GM19035 (cell line): ENCODE results near the gene KRT1.

Experiments used
- ATAC-seq: cut with Tn5 transposase; IDR thresholded peaks from one replicate; pipeline ENCODE4 v1.9.1; 2021; ENCODE audit not compliant: unreplicated experiment

Gene KRT1

DNA sequence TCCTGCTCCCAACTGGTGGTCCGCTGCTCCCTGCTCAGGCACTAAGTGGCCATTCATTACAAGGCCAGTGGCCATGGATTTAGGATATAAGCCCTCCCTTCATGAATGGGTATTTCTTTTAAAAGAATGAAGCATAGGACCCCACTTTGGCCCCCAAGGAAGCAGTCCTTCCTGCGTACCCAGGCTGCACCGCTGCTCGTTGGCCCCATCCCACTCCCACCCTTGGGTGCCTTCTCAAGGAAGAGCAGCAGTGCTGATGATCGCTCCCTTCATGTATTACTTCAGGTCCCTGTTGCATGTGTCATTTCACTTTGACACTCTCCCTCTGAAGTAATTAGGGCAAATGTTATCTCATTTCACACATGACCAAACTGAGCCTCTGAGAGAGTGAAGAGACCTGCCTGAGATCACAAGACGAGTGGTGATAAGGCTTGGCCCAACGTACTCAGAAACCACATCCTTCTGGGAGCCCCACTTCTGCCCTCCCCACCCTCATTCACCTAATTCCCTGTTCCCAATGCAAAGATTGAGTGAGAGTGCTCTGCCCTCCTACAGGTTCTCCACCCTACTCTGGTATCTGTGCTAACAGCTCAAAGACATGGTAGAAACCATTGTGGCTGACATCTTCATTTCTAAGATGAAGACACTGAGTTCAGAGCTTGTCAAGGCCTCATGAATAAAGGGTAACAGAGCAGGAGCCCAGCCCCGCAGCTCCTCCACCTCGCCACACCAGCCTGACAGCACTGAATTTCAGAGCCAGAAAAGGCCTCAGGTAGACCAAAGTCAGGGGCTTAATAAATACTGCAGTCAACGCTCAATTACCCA is 17.9 kb downstream of the KRT1 start:
- no peak for ATAC-seq

DNA sequence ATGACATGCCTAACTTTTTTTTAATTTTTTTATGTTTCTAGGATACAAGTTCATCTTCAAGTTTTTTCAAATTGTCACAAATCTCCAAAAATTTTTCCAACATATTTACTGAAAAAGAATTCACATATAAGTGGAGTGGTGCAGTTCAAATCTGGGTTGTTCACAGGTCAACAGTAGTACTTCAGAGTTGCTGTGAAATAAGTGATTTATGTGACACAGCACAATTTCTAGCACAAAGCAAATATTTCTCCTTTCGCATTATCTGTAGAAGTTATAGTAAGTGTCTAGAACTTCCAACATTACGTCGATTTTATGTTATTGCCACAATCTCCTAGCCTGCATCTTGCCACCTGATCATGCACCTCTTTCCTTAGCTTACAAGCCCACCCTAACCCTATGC is 18.5 kb downstream of the KRT1 start:
- no peak for ATAC-seq

DNA sequence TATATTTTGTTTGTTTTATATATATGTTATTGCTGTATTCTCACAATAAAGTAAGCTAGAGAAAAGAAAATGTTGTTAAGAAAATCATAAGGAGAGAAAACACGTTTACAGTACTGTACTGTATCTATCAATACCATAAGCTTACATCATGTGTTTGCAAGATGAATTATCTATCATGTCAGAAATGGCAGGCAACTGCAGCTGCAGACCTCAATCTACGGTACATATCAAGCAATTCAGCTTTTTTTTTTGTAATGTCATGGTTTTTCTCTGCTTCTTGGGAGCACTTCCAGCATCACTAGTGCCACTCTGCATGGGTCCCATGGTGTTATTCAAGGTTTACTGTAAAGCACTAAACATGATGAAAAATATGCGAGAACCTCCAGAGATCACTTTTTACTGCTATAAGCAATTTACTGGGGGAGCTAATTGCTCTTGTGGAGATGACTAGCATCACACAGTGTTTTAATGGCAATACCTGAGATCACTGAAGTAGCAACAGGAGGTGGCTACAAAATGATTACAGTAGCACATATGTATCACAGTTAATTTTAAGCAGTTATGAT is 19.2 kb downstream of the KRT1 start:
- no peak for ATAC-seq

DNA sequence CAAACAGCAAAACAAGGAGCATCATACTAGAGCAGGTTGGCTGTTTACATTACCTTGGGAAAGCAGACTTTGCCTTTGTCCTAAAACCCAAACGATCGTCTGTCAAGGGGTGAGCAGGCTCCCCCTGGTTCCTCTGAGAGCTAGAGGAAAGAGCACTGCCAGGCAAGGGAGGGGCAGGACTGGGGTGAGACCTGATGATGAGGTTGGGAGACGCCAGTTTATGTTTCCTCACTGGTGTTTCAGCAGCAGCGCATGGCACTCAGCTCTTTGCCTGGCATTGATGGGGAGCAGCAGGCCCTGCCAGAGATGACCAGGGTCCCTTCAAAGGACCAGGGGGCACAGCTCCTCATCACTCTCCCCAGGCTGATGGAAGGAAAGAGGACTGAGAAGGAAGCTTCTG is 20.3 kb downstream of the KRT1 start:
- no peak for ATAC-seq

DNA sequence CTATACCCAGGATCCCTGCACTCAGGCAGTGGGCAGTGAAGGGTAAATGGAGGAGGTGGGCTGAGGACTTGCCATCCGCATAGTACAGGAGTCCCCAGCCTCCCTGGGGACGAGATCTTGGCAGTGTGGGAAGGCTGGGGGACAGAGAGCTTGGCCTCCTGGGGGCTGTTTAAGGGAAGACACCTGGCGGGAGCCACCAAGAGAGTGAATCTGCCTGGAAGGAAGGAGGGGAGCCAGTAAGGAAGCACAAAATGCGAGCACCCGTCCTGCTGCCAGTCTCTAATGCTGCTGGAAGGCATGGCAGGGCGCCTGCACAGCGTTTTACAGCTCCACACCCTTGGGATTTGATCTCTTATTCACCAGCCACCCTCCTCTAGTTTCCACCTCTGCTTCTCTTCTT is 20.8 kb downstream of the KRT1 start:
- no peak for ATAC-seq

DNA sequence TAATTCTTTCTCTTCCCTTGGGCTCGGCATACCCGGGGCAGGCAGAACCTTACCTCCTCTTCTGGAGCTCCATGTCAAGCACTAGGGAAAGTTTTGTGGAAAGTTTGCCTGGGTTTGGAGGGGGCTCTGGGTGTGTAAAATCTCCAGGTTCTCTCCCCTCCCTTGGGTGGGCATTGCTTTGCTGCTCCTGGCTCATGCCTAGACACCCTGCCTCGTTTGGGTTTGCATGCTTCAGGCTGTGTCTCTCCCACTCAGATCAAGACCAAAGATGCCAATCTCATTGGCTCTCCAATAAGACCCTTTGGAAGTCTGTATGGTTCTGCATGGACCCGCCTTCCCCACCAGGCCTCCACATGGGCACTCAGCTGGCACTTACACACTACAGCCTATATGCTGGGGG is 22.0 kb downstream of the KRT1 start:
- no peak for ATAC-seq

DNA sequence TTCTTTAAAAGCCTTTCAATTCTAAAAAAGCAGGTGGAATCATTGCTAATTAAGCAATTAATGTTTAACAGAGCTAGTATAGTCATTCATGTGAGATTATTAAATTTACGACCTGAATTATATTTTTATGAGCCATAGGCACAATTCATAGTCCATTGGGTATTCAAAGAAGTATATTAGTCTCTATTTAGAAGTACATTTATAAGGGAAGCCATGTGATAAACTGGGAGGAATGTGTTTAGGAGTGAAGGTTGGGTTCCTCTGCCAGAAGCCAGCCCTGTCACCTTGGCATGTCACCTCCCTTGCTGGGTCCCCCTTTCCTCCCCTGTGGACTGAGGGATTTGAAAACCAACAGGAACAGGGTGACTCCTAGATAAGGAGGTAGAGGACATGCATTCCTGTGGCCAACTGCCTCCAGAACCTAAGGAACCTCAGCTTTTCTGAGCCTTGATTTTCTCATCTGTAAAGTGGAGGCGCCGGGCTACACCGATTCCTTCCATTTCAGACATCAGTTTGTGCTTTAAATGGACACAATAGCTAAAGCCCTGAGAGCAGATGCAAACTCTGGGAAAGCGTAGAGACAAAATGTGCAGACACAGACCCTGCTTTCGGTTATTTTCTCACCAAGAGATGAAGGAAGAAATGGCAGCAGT is 22.8 kb downstream of the KRT1 start:
- no peak for ATAC-seq

DNA sequence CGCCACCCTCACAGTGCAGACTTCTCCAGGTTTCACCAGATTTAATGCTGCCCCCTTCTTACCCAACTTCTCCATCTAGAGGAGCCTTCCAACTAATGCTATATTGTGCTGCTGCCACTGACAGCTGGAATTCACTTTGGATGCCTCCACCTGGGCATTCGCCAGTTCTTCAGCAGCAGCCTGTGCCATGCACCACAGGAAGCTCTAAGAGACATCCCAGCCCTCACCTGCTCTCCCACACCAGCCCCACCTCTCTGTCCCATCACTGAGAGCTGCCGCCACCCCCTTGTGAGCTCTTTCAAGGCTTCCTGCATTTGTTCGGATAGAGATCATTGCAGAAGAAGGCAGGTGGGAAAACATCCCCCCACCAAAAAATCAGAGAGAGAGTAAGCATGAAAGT is 23.6 kb downstream of the KRT1 start:
- ATAC-seq, result no peak

DNA sequence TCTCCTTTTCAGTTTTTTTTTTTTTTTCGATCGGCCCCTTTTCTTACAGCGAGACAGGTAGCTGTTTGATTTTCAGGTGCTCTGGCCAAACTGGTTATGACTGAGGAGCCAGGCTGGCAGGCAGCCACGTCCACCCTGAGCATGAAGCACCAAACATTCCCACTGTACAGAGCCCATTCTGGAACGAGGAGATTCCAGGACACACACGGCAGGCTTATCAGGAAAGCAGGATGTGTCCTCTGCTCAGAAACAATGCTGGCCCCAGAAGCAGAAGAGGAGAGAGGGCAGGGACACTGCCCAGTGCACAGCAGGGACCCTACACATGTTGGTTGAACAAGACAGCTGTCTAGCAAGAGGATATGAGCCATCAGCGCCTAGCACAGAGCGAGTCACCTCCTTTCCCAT is 24.5 kb downstream of the KRT1 start:
- ATAC-seq, result no peak

DNA sequence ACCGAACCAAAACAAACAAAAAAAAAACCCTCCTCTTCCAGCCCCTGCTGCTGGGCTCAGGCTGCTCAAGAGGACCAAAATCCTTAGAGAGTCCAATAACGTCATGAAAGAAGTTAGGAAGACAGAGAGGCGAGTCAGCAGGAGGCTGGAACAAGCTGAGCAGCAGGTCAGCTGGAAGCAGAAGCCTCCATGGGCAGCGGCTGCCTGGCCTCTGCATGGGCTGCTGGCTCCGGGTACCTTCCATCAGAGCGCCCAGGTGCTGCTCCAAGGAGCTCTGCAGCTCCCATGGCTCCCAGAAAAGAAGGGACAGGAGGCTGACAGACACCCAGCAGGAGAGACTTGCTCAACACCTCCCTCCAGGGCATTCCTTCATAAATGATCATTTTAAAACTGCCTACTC is 25.0 kb downstream of the KRT1 start:
- no peak for ATAC-seq

DNA sequence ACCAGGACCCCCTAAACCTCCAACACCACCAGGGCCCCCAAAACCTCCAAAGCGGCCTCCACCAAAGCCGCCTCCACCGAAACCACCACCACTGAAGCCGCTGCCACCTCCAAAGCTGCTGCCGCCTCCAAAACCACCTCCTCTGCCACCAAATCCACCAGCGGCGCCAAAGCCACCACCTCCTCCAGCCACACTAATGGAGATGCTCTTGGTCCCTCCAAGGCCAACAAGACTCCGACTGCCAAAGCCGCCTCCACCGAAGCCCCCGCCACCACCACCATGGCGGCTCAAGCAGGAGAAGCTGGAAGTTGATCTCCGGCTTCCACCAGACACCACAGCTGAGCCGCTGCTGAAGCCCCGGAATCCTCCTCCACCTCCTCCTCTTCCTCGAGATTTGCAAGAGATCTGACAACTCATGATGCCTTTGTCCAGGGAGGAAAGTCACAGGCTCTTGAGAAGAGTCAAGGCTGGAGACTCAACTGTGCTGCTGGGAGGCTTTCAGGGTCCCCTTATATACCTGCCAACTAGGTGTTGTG is 28.4 kb downstream of the KRT1 start, which contains the start of gene KRT2:
Gene KRT2, minus strand, starts transcription at position 486 of the 536 bp plus-strand sequence. Its CDS starts 69 bp downstream, at position 417.
- no peak for ATAC-seq

DNA sequence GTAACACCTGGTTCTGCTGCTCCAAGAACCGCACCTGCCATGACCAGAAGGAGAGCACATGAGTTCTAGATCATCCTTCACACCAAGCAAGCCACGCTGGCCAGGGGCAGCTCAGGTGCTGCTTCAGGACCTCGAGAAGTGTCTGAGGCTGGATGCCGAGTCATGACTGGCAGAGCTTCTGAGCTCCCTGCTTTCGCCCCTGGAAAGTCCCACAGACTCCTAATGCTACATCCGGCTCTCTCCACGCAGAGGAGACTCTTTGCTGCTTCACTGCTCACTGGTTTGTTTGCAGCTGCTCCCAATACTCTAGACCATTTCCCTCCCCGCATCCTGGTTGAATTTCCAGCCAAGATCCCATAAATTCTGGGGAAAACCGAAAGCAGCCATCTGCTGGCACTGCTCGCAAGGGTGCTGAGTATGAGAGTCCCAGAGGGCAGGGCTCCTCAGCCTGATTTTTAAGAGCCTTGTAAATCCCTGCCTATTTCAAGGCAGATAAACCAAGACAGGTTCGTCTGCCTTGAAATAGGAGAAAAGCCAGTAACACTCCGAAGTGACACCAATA is 29.6 kb downstream of the KRT1 start:
- no peak for ATAC-seq

DNA sequence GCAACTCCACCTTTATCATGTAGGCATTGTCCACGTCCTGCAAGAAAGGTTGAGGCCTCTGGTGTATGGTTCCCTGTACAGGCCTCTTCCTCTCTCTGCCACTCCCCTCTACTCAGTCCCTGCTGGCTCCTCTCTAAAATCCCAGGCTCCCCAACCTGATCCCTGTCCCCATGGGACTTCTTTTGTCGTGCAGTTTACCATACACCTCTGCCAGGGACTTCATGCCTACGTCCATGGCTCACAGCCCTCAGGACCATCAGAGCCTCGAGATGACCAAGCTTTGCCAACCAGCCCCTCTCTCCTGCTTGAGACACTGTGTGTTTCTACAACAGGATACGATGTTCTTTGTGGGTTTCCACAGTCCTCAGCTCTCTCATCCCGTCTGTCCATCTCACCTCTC is 31.1 kb downstream of the KRT1 start:
- ATAC-seq, result no peak

DNA sequence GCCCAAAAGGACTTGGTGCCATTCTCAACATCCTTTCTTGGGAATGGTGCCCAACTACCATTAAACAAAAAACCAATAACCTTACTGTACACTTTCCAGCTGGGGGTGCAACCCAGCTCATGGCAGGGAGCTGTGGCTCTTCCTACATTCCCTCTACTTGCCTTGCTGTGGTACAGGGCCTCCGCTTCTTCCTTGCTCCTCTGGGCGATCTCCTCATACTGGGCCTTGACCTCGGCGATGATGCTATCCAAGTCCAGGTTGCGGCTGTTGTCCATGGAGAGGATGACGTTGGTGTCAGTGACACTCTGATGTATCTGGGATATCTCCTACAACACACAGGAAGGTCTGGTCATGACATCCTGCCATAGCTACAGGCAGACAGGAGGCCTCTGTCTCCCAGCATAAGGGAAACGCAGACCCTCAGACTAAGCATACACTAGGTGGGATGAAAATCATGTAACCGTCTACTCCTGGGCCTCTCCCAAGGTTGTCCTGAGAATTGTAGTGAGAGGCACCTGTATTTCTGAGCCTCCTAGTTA is 32.1 kb downstream of the KRT1 start:
- no peak for ATAC-seq

DNA sequence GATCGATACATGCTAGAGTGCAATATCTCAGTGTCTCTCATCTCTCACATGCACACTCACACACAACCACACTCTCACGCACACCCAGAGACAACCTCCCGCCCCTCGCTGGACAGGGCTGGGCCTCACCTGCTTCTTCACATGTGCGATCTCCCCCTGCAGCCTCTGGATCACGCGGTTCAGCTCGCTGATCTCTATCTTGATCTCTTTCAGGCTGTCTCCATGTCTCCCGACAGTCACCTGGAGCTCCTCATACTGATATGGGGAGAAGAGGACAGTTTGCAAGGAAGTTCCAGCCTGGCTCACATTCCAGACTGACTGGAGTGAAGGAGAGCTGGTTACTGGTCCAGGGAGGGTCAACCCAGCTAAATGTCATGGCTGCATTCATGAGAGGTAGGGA is 32.6 kb downstream of the KRT1 start:
- no peak for ATAC-seq

DNA sequence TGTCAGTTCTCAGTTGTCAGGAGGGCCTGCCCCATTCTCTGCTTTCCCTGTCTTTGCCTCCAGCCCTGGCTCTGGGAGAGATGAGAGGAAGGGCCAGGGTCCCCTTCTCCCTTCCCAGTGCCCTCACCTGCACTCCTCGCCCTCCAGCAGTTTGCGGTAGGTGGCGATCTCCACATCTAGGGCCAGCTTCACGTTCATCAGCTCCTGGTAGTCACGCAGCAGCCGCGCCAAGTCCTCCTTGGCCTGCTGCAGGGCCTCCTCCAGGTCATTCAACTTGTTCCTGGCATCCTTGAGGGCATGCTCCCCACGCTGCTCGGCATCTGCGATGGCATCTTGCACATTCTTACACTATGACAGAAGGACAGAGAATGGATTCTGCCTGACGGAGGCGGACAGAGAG is 33.6 kb downstream of the KRT1 start:
- ATAC-seq, result no peak

DNA sequence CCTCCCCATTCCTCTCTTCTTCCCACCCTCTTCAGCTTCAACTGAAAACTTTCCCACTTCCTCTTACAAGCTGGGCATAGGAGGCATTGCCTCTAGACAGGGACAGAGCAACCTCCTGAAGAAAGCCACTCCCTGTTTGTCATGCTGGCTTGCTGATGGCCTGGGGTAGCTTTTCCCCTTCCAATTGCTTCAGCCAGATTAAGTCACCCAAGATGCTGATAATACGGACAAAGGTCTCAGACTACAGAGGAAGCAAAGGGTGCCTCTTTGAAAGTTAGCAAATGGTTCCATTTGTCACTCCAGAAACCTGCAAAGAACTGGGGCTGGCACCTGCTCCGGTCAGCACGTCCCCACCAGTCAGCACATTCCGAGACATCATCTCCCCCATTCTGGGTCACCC is 34.2 kb downstream of the KRT1 start:
- ATAC-seq, result no peak

DNA sequence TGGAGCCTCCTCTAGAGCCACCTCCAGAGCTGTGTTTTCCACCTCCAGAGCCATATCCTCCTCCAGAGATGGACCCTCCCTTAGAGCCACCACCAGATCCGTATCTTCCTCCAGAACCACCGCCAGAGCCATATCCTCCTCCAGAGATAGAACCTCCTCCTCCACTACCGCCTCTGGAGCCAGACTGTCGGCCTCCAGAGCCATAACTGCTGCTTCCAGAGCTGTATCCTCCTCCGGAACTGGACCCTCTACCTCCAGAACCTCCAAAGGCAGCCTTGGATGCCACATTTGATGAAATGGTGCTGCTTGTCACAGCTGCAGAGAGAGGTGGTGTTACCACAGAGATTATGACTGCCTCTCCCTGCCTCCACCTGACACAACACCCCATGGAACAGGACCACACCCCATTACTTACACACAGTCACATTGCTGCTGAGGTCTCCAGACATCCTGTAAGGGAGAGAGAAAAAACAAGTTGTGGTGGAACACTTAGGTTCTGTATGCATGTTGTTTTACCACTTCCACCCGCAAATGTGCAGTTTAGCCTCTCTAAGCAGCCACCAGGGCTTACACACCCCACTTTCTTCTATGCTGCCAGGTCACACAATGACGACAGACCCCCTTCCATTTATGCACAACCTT is 35.0 kb downstream of the KRT1 start:
- ATAC-seq, result no peak

DNA sequence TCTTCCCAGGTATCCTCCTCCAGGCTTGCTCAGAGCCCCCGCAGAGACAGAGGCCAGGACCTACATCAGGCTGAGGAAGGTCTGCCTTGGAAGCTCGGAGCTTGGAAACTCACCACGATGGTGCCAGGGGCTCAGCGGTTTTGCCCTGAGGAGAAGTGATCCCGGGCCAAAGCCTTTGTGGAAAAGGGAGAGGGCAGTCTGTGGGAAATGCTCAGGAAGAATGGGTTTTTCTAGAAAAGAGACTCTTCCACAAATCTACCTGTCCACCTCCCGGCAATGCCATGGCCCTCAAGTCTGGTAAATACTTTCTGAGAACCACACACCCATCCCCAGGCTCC is 36.2 kb downstream of the KRT1 start:
- no peak for ATAC-seq

DNA sequence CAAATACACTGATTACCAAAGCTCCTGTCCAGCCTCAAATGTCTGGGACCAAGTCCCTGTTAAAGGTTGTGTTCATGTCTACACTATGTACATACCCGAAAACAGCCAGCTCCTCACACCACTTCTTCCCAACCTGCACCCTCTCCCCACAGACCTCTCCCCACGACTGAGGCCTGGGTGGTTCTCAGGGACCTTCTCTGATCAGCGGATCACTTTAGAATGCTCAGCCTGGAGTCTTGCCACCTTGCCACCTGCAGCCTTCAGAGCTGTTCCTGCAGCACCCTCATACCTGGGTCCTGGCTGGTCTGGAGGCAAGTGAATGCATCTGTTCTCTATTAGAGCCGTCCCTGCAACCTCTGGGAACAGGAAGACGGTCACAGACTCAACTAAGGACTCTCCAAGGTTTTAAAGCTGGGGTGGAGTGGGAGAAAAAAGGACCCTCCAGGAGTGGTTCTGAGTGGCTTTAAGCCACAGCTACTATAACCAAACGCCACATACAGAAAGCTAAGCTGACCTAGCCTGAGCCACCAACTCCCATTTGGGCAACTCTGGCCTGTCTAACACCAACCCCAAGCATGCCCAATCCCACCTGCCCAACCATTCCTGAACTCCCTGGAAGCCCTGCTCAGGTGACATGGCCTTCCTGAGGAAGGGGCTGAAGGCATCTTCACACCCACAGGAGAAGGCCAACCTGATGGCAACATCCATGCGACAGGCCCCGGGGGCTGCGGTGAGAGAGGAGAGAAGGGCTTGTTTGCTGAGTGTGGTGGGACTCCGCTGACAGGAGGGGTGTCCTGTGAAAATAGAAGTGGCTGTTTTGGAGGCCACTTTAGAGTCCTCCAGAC is 36.8 kb downstream of the KRT1 start:
- ATAC-seq, result no peak
